ENCODE results near the gene CXXC5. TPM values are rescaled to one million over a fixed set of nuclear protein-coding genes. Genes with fewer than 3 reads are reported as not detected.

Gene CXXC5
- total and polyA plus RNA-seq, 2 experiments from 2014 or later = 81.4 to 168 TPM

DNA sequence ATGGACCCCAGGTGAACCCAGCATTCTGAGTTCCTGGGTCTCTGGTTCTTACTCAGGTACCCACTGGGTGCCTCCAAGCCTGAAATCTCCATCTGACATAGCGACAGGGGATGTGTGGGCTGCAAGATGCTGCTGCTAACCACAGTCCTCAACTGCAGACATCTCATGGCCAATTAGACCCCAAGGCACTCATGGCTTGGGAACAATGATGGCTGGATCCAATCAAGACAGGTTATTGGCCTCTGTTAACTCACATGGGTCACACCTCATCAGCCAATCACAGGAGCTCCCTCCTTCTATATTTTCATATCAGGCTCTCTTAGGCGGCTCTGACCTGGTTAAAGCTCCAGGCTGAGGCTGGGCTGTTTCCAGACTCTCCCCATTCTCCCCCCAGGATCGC lies 57.0 kb downstream of the CXXC5 start:
- TF ChIP-seq EZH2 (IDR thresholded peaks at IDR 0.05; ENCODE audit: insufficient read depth, poor library complexity, severe bottlenecking) (no peak), EZH2phosphoT487 (IDR thresholded peaks at IDR 0.05; ENCODE audit: insufficient read depth, low read depth) (no peak)
- no peaks in the 10 kb centered on the region for H3K9me3 ChIP-seq (ENCODE audit: low read depth)
- WGBS, 2 experiments (ENCODE audit: low coverage in 1 of 2, low lambda C conversion rate in 2 of 2, missing lambda C conversion rate in 2 of 2) = 61 to 72% methylated on average over 3 of the region's 3 CpGs

DNA sequence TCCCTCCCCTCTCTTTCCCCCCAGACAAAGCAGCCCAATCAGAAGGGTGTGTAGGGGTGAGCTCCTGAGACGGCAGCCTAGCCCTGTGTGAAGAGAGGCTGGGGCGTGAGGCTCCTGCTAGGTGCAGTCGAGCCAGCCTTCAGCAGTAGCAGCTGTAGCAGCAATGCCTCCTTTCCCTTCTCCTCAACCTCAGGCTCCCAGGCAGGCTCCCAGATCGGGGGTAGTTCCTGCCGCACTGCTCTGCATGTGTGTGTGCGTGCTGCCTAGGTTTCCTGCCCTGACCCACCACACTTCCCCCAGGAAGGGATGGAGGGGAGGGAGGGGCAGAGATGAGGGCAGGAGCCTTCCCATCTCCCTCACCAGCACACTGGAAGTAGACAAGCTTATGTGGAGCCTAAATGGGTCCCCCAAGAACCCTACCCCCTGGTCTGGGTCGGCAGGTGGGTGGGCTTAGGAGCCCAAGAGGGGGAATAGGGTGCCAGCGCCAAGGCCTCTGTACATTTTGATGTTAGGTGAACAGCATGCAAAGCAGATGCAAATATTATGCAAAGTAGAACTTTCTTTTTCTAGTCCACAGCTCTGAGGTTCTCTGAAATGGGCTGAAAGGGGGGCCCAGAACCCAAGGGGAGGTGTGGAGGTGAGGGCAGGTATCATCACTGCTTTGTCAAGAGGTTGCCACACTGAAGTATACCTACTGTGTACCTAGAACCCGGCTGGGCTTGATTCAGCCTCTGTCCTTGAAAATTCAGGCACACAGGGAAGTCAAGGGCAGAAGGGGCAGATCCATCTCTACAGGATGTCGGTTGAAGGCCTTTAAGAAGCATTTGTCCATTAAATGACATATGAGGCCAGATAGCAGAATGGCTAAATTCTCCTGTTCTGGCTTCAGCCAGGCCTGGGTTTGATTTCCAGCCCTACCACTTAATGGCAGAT lies 57.8 kb downstream of the CXXC5 start:
- no peaks in the 10 kb centered on the region for H3K36me3 ChIP-seq (ENCODE audit: low read depth)
- no peak overlapping the region for H2AFZ ChIP-seq
- in situ Hi-C loops (cut with MboI) = no loop called here
- no peak overlapping the region for H3K9ac ChIP-seq
- no peak overlapping the region for H3K27ac ChIP-seq
- DNase-seq = no peak
- TF ChIP-seq EZH2 (IDR thresholded peaks at IDR 0.05; ENCODE audit: insufficient read depth, poor library complexity, severe bottlenecking) (no peak), EZH2phosphoT487 (IDR thresholded peaks at IDR 0.05; ENCODE audit: insufficient read depth, low read depth) (no peak)
- no peaks in the 10 kb centered on the region for H3K9me2 ChIP-seq (ENCODE audit: insufficient read depth)
- WGBS, 2 experiments (ENCODE audit: low coverage in 1 of 2, low lambda C conversion rate in 2 of 2, missing lambda C conversion rate in 2 of 2) = 70 to 75% methylated on average over 9 to 10 of the region's 10 CpGs
- no peaks in the 10 kb centered on the region for H4K20me1 ChIP-seq (ENCODE audit: insufficient read depth)
- no peak overlapping the region for H3K4me3 ChIP-seq
- no peak overlapping the region for H3K4me2 ChIP-seq (ENCODE audit: unreplicated experiment)
- H3K4me1 ChIP-seq (ENCODE audit: insufficient read depth) = peaks cover 4% of the 10 kb centered on the region; the same call in 1 of the 2 replicates
- no peaks in the 10 kb centered on the region for H3K27me3 ChIP-seq (replicated peaks; ENCODE audit: insufficient read depth)
- H3F3A ChIP-seq (ENCODE audit: insufficient read depth) = peaks cover 6% of the 10 kb centered on the region
- no peaks in the 10 kb centered on the region for H3K79me2 ChIP-seq (ENCODE audit: insufficient read depth)
- H3K9me3 ChIP-seq (ENCODE audit: low read depth) = no peaks in the 10 kb centered on the region

More for the DNA sequence above, 57.0 kb downstream of the CXXC5 start:
- no peaks in the 10 kb centered on the region for H3K27me3 ChIP-seq (replicated peaks; ENCODE audit: insufficient read depth)
- H3K4me2 ChIP-seq (ENCODE audit: unreplicated experiment) = no peak overlapping the region
- H3F3A ChIP-seq (ENCODE audit: insufficient read depth) = peaks cover 6% of the 10 kb centered on the region
- no peaks in the 10 kb centered on the region for H4K20me1 ChIP-seq (ENCODE audit: insufficient read depth)
- in situ Hi-C loops (cut with MboI) = no loop called here
- H2AFZ ChIP-seq = no peak overlapping the region
- H3K9me2 ChIP-seq (ENCODE audit: insufficient read depth) = no peaks in the 10 kb centered on the region
- H3K4me3 ChIP-seq = no peak overlapping the region
- H3K4me1 ChIP-seq (ENCODE audit: insufficient read depth) = peaks cover 4% of the 10 kb centered on the region; the same call in 1 of the 2 replicates
- H3K36me3 ChIP-seq (ENCODE audit: low read depth) = no peaks in the 10 kb centered on the region
- no peak overlapping the region for H3K9ac ChIP-seq
- H3K27ac ChIP-seq = no peak overlapping the region
- no peaks in the 10 kb centered on the region for H3K79me2 ChIP-seq (ENCODE audit: insufficient read depth)
- DNase-seq = no peak

DNA sequence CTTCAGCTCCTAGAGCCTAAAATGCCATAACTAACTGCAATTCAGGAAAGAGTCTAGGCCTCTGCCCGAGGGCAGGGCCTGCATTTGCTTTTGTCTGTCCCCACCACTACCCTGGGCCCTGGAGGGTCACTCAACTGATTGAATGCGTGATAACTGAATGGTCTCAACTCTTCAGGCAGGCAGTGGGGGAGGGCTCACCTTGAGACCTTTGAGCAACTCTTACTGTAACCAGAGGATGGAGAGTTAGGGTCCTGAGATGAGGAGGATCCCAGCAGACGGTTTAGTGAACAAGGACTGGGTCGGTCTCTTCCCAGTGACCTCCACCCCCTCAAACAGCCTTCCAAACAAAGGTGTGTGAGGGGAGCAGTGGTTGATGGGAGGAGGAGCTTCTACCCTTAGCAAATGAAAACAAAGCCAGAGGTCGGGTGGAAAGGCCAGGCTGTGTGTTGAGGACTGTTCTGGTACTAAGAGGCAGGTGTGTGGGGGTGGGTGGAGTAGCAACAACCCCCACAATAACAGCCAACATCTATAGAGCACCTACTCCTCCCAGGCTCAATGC lies 59.4 kb downstream of the CXXC5 start:
- WGBS, 2 experiments (ENCODE audit: low coverage in 1 of 2, low lambda C conversion rate in 2 of 2, missing lambda C conversion rate in 2 of 2) = 85 to 89% methylated on average over 5 of the region's 5 CpGs
- in situ Hi-C loops (cut with MboI) = no loop called here
- H3K36me3 ChIP-seq (ENCODE audit: low read depth) = no peaks in the 10 kb centered on the region
- peaks cover 9% of the 10 kb centered on the region for H3F3A ChIP-seq (ENCODE audit: insufficient read depth)
- H3K9me3 ChIP-seq (ENCODE audit: low read depth) = no peaks in the 10 kb centered on the region
- no peak overlapping the region for H3K9ac ChIP-seq
- H3K9me2 ChIP-seq (ENCODE audit: insufficient read depth) = no peaks in the 10 kb centered on the region
- no peak for DNase-seq
- H3K4me2 ChIP-seq (ENCODE audit: unreplicated experiment) = no peak overlapping the region
- TF ChIP-seq EZH2phosphoT487 (IDR thresholded peaks at IDR 0.05; ENCODE audit: insufficient read depth, low read depth) = no peak
- TF ChIP-seq EZH2 (IDR thresholded peaks at IDR 0.05; ENCODE audit: insufficient read depth, poor library complexity, severe bottlenecking) = no peak
- H4K20me1 ChIP-seq (ENCODE audit: insufficient read depth) = no peaks in the 10 kb centered on the region
- no peaks in the 10 kb centered on the region for H3K27me3 ChIP-seq (replicated peaks; ENCODE audit: insufficient read depth)
- no peaks in the 10 kb centered on the region for H3K79me2 ChIP-seq (ENCODE audit: insufficient read depth)
- H3K4me3 ChIP-seq = no peak overlapping the region
- H3K4me1 ChIP-seq (ENCODE audit: insufficient read depth) = peaks cover 4% of the 10 kb centered on the region; the same call in 1 of the 2 replicates
- no peak overlapping the region for H2AFZ ChIP-seq
- H3K27ac ChIP-seq = no peak overlapping the region

DNA sequence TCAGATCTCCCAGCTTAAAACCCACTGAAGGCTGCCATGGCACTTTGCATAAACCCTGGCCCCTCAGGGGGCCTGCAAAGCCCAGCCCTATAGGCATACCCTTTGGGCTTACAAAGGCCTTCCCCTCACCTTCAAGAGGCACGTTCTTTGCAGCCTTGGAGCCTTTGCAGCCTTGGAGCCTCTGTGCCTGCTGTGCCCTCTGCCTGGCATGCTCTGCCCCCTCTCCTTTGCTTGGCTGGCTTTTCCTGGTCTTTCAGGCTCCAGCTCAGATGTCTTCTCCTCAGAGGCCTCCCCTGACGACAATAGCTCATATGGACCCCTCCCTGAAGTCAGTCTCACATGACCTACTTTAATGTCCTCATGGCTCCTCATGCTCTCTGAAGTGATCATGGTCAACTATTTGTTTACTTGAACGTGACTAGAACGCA lies 60.3 kb downstream of the CXXC5 start:
- H3K79me2 ChIP-seq (ENCODE audit: insufficient read depth) = no peaks in the 10 kb centered on the region
- peak overlapping the region; percentile 64 for H3K9ac ChIP-seq
- no peak overlapping the region for H2AFZ ChIP-seq
- H3F3A ChIP-seq (ENCODE audit: insufficient read depth) = peaks cover 9% of the 10 kb centered on the region
- in situ Hi-C loops (cut with MboI) = no loop called here
- no peak overlapping the region for H3K4me2 ChIP-seq (ENCODE audit: unreplicated experiment)
- H3K27ac ChIP-seq = peak overlapping the region; percentile 49
- H3K36me3 ChIP-seq (ENCODE audit: low read depth) = no peaks in the 10 kb centered on the region
- no peak overlapping the region for H3K4me3 ChIP-seq
- H3K27me3 ChIP-seq (replicated peaks; ENCODE audit: insufficient read depth) = no peaks in the 10 kb centered on the region
- no peaks in the 10 kb centered on the region for H3K9me3 ChIP-seq (ENCODE audit: low read depth)
- peaks cover 4% of the 10 kb centered on the region; the same call in 1 of the 2 replicates for H3K4me1 ChIP-seq (ENCODE audit: insufficient read depth)
- WGBS, 2 experiments (ENCODE audit: low coverage in 1 of 2, low lambda C conversion rate in 2 of 2, missing lambda C conversion rate in 2 of 2) = 44 to 52% methylated on average over 4 of the region's 4 CpGs
- no peak for TF ChIP-seq EZH2 (IDR thresholded peaks at IDR 0.05; ENCODE audit: insufficient read depth, poor library complexity, severe bottlenecking)
- TF ChIP-seq EZH2phosphoT487 (IDR thresholded peaks at IDR 0.05; ENCODE audit: insufficient read depth, low read depth) = no peak
- DNase-seq = no peak
- H4K20me1 ChIP-seq (ENCODE audit: insufficient read depth) = no peaks in the 10 kb centered on the region
- no peaks in the 10 kb centered on the region for H3K9me2 ChIP-seq (ENCODE audit: insufficient read depth)

Data from GM23248 (cell line).